Measurements from ENCODE around the gene KLF15.

The KLF15 gene

DNA sequence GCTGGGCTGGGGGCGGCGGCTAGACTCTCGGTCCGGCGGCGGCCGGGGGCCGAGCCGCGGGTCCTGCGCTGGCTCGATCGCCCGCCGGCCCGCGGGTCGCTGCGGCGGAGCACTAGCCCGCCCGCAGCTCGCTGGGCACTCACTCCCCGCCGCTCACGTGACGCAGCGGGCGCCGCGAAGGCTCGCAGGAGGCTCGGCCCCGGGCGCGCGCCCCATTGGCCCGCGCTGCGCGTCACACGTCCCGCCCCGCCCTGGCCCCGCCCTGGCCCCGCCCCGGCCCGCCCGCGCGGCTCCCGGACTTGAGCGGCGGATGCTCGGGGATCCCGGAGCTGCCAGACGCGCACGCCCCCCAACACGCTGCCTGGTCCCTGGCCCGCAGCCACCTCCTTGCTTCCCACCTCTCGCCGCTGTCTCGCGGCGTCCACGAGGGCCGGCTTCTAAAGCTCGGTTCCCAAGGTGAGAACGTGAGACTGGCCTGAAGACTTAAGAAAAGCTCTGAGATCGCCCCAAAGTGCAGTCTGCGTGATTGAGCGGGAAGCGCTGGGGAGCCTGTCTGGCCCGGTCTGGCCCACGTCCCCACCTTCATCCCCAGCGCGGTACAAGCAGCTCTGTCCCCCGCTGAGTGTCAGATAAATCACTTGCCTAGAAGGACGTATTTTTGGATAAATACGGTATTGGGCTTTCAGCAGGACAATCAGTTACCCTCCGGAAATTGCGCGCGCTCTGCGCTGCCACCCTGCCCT lies at the start of gene KLF15:
Gene KLF15, minus strand, starts transcription at position 114 of the 743 bp plus-strand sequence. CDS start 4,486 bp downstream, outside the sequence.
- peak; percentile 77 for DNase-seq (ENCODE audit: low spot score)

GRCh38 chr3:126406389-126407296 lies 49.4 kb upstream of the KLF15 start:
- no peak for DNase-seq (ENCODE audit: low spot score)

- no peak for DNase-seq (ENCODE audit: low spot score)
These were observed 45.6 kb upstream of the KLF15 start for GRCh38 chr3:126402666-126403302.

DNA sequence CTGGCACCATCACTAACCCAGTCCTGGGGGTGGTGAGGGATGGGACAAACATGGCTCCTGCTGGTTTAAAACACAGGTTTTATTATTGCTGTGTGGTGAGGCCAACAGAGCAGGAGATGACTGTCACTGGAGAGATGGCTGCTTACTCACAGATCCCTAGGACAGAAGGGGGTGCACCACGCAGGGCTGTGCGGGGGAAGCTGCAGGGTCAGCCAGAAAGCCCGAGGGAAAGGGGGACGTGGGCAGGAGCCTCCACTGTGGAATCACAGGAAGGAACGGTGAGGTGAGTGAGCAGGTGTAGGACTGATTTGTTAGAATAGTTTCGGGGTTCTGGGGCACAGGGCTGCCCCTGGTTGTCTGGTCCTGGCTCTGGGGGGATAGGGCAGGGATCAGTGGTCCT lies 45.0 kb upstream of the KLF15 start:
- no peak for DNase-seq (ENCODE audit: low spot score)

DNA sequence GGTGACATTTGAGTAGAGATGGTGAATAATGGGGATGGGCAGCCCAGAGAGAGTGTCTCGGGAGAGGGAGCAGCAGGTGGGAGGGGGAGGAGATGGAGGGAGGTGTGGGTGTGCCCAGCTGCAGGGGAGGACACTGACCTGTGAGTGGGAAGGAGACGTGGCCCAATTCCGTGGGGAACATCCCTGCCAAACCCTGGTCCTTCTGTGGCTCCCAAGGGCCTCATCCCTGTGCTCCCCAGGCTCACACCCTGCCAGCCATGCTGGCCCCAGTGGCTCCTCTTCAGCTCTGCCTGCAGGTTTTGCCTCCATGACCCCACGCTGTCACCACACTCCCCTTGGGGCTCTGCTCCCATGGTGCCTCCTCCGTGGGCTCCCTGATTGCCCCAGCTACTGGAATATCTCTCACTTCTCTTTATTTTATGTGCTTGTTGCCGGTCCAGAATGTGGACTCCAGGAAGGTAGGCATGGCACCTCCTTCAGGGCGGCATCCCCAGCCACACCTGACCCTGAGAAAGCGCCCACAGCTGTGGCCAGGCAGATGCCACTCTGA lies 44.5 kb upstream of the KLF15 start:
- no peak for DNase-seq (ENCODE audit: low spot score)

DNA sequence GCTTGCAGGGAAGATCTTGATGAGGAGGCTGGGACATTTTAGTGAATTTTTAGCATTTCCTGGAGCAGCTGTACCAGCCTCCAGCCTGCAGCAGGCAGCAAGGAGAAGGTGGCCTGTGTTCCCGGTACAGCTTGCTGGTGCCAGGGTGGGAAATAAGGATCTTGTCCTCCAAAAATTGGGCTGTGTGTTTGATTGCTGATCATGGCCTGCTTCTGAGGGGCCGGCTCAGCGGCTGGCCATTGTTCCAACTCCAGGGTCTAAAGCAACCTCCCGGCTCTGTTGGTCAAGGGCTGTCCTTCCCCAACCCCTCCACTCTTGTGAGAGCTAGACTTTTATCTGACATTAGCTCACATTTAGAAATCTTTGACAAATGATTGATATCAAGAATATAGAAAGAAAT lies 42.5 kb upstream of the KLF15 start:
- no peak for DNase-seq (ENCODE audit: low spot score)

DNA sequence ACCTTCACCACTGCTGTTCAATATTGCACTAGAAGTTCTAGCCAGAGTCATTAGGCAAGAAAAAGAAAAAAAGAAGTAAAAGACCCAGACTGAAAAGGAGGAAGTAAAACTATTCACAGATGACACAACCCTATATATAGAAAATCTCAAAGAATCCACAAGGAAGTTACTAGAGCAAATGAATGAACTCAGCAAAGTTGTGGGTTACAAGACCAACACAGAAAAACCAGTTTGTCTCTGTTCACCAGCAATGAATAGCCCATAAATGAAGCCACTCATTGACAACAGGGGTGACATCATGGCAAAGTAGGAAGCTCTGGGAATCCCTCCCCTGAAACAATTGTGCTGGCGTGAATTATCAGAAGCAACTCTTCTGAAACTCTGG lies 42.1 kb upstream of the KLF15 start:
- DNase-seq (ENCODE audit: low spot score), result no peak

DNA sequence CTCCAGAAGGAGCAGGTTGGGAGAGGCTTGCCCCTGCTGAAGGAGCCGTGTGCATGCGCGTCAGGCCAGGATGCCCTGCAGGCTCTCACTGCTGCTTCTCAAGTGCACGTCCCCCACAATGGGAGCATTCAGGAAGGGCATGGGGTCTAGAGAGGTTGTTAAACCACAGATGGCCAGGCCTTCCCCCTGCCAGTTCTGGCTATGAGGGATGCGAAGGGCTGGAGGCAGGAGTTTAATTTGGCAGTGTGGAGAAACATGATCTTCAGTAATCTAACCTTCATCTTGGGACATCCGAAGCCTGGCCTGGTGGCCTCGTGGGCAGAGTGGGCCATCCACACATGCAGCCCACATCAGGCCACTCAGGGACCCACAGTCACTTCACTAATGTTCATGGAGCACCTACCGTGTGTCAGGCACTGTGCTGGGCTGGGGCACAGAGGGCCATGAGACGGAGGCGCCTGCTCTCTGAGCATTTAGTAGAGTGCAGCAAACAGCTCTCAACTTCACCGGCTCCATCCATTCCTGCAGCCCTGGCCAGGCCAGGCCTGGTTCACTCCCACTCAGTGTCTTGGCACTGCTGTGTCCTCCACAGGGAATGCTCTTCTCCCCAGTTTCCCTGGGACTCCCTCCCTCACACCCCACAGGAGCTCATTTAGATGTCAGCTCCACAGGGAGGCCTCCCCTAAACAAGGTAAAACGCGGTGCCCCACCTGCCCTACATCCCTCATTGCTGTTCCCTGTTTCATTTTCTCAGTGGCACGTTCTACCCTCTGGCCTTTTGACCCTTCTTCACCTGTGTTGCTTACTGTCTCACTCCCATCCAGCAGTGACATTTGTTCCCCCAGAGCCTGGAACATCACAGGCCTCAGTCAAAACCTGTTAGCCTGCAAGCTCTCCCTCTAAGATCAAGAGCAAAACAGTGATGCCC lies 41.5 kb upstream of the KLF15 start:
- DNase-seq (ENCODE audit: low spot score), result no peak

DNA sequence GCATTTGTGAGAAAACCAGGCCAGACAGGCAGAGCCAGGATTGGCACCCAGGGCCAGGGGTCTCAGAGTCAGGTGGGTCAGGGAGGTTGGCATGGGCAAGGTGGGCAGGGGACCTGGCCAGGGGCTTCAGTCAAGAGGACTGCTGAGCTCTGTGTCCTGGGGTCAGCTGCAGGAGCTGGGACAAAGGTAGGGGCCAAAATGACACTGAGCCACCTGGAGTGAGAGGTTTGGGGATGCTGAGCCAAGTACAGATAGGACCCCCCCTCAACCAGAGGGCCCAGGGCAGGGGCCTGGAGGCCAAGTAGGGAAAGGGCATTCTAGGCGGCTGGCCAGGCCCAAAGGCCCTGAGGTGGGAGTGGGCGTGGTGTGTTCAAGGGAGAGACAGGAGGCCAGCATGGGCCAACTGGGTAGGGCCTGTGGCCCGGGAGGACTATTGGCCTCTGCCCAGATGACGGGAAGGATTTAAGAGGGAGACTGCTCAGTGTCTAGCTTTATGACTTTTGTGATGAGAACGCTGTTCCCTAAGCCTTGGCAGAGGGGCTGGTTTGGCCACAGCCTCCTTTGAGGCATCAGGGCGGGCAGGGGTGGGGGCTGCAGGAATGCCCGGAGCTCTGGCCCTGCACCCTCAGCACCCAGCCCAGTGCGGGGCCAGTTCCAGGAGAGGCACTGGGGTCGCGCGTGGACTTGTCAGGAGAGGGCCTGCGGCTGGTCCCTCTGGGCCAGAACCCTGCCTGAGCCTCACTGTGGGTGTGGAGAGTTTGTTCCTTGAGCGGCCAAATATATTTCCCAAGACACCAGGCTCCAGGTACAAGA lies 40.6 kb upstream of the KLF15 start:
- no peak for DNase-seq (ENCODE audit: low spot score)

DNA sequence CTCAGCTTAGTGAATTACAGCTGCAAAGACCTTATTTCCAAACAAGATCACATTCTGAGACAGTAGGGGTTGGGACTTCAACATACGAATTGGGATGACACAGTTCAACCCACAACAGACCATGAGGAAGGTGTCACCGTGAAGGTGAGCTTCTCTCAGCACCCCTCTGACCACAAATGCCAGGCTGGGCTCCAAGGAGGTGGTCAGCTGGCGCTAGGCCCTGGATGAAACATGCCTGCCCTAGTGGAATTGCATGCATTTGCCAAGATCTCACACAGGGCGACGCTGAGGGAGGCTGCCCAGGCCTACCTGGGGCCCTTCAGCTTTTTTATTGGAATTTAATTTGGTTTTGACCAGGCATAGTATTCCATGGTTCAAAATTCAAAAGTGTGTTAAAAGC lies 39.3 kb upstream of the KLF15 start:
- no peak for DNase-seq (ENCODE audit: low spot score)

DNA sequence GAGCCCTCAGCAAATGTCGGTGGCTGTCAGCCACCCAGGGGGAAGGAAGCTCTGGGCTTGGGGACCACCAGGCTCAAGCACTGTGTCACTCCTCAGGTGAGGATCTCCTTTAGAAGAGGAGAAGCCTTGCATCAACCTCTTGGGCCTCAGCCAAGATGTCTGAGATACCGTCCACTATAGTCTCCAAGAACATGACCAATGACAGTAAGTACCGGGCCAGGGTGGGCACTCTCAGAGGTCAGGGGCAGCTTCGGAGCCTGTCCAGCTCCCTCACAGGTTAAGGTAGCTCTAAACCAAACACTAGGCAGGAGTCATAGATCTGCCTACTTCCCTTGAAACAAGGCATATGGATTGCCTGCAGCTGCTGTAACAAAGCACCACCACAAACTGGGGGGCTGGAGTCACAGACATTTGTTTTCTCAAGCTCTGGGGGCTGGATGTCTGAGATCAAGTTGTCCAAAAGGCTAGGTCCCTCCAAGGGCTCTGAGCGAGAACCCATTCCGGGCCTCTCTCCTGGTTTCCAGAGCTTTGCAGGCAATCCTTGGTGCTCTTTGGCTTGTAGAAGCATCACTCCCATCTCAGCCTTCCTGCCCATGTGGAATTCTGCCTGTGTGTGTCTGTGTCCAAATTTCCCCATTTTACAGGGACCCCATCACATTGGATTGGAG lies 38.8 kb upstream of the KLF15 start:
- no peak for DNase-seq (ENCODE audit: low spot score)

DNA sequence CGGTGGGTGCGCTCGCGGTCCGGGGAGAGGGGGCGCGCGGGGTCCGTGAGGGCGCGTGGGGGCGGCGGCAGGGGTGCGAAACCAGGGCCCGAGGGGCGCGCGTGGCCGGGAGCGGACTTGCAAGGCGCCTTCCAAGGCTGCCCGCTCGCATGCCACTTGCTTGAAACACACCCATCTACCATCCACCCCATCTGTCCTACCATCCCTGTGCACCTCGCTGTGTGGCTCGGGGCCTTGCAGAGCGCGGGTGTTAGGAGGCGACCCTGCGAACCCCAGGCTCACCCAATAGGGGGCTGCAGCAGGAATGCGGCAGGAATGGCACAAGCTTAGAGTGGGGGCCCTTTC lies 37.7 kb upstream of the KLF15 start:
- DNase-seq (ENCODE audit: low spot score), result no peak

DNA sequence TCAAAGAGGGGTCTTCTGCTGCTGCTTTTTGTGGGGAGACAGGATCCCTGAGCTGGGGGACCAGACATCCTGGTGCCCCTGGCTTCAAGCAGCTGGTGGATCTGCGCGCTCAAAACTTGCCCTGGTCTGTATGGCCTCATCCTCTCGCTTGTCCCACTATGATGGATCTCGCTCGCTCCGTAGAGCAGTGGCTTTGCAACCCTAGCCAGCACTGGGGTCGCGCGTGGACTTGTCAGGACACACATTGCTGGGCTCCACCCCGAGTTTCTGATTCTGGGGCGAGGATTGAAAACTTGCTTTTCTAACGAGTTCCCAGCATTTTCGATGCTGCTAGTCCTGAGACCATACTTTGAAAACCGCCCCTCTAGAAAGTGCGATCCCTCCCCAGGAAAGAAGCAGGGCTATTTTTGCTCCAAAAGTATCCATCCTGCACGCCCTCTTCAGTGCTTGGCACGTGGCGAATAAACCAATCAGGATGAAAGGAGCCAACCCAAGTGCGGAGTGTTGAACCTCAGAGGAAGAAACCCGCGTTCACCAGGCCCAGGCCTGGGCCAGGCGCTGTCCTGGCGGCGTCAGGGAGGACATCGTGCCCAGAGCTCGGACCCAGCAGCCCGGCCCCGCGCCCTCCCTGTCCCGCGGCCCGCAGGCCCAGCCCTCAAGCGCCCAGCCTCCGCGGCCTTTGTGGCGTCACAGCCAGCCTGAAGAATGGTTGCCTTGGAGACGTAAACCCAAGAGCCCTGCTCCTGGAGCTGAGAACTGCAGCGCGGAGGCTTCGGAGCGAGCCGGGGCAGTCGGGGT lies 37.2 kb upstream of the KLF15 start, which contains the start of gene CFAP100:
Gene CFAP100, plus strand, starts transcription at position 731 of the 798 bp plus-strand sequence. CDS start 1,092 bp downstream, outside the sequence.
- no peak for DNase-seq (ENCODE audit: low spot score)

- no peak for DNase-seq (ENCODE audit: low spot score)
These were observed 36.4 kb upstream of the KLF15 start for GRCh38 chr3:126393563-126393962.

- DNase-seq (ENCODE audit: low spot score), result no peak
These were observed 35.0 kb upstream of the KLF15 start for GRCh38 chr3:126392246-126392645.

GRCh38 chr3:126391631-126392030 lies 34.4 kb upstream of the KLF15 start:
- DNase-seq (ENCODE audit: low spot score), result no peak

- no peak for DNase-seq (ENCODE audit: low spot score)
These were observed 33.5 kb upstream of the KLF15 start for GRCh38 chr3:126390751-126391150.

DNA sequence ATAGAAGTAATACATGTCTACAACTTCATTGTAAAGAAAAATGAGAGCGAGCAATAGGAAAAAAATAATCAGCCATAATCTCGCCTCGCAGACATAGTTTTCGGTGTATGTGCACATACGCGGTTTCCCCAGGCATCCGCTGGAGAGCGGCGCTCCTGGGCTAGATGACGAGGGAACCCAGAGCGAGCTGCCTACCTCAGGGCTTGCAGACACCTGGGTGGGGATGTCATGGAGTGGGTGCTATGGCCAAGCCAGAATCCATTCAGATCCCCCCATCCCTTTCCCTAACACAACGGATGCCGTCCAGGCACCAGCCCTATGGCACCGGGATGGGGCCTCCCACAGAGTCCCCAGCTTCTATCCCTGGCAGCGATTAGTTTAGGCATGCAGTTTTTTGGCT lies 33.0 kb upstream of the KLF15 start:
- DNase-seq (ENCODE audit: low spot score), result no peak

DNA sequence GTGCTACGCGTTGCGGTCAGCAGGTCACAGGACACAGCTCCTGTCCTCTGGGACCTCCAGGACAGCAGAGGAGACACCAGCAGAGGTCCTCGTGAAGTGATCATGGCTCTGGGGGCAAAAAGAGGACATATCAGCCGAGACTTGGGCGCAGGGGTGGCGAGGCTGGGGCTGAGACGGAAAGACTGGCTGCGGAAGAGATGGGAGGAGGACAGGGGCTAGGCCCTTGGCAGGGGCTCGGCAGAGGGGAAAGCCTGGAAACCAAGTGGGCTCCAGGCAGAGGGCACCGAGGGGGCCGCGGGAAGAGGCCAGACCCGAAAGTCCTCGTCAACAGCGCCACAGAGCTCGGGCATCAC lies 32.6 kb upstream of the KLF15 start:
- DNase-seq (ENCODE audit: low spot score), result no peak

Measured in hematopoietic multipotent progenitor cell treated with erythropoietin and hydrocortisone succinate and interleukin-3 and kit ligand, for 17 days (in vitro differentiated cells).